GM18951 (cell line): Measurements from ENCODE around the gene MAML2.

Source experiments
- POLR2A ChIP-seq: IDR thresholded peaks from 4 replicates; pipeline ENCODE4 v1.6.1; 2011; ENCODE audit warnings: mild to moderate bottlenecking; ENCODE audit not compliant: insufficient read length, insufficient read depth; ENCODE audit errors: extremely low read depth
- in situ Hi-C: fragments of 300-500 bp; cut with MboI; formaldehyde crosslinking; loops from one replicate; pipeline ENCODE4 v1.12.0; 2022; ENCODE audit warnings: low sequenced_read_pairs, mixed read lengths, inconsistent platforms; ENCODE audit not compliant: unreplicated experiment

MAML2 gene

DNA sequence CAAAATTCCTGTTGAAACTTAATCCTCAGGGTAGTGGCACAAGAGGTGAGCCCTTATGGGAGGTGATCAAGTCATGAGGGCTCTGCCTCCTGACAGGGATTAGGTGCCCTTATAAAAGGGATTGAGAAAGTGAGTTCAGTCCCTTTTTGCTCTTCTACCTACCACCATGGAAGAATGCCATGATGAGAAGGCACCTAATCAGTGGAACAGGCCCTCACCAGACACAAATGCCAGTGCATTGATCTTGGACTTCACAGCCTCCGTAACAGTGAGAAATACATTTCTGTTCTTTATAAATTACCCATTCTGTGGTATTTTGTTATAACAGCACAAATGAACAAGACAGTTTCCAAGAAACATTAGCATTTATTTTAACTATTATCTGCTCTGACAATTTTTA, 338.1 kb downstream of the MAML2 start:
- no peak for TF ChIP-seq POLR2A
- in situ Hi-C loops: loop anchor here (25.0 kb wide), 1 partner anchor 382 kb away; the partner anchor contains the start of genes CCDC82 and JRKL

DNA sequence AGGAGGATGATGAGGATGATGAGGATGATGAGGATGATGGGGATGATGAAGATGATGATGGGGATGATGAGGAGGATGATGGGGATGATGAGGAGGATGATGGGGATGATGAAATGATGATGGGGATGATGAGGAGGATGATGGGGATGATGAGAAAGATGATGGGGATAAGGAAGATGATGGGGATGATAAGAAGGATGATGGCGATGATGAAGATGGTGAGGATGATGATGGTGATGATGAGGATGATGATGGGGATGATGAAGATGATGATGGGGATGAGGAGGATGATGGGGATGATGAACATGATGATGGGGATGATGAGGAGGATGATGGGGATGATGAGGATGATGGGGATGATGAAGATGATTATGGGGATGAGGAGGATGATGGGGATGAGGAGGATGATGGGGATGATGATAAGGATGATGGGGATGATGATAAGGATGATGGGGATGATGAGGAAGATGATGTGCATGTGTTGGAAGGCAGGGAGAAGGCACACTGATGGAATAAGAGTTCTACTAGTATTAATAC, 340.2 kb downstream of the MAML2 start:
- no peak for TF ChIP-seq POLR2A
- in situ Hi-C loops: loop anchor here (25.0 kb wide), 1 partner anchor 384 kb away; the partner anchor contains the start of genes CCDC82 and JRKL

DNA sequence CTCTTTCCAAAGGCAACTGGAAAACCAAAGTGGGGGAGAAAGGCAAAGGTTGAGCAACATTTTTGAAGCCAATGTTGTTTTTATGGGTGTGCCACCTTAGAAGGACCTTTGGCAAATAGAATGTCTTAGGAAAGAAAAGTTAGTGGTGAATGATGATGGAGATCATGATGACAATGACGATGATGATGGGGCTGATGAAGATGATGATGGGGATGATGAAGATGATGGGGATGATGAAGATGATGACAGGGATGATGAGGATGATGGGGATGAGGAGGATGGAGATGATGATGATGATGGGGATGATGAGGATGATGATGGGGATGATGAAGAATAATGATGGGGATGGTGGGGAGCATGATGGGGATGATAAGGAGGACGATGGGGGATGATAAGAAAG, 340.7 kb downstream of the MAML2 start:
- no peak for TF ChIP-seq POLR2A
- in situ Hi-C loops: loop anchor here (25.0 kb wide), 1 partner anchor 385 kb away; the partner anchor contains the start of genes CCDC82 and JRKL

DNA sequence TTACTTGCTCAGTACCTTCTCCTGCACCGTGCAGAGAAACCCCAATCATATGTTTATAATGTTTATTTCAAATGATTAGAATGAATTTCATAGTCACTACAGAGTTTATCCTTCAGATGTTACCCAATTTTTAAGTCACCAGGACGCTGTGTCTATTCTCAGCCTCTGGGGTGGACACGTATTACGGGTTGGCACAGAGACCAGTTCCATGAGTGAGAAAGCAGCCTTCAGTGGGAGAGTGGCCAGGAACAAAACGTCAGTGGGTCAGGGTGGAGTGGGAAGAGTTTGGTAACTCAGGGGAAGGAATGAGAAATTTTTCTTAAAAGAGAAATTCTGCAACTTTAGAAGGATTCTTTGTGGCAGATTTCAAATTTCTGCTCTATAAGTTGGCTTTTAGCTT, 342.0 kb downstream of the MAML2 start:
- TF ChIP-seq POLR2A: no peak
- in situ Hi-C loops: loop anchor here (25.0 kb wide), 1 partner anchor 386 kb away; the partner anchor contains the start of genes CCDC82 and JRKL

DNA sequence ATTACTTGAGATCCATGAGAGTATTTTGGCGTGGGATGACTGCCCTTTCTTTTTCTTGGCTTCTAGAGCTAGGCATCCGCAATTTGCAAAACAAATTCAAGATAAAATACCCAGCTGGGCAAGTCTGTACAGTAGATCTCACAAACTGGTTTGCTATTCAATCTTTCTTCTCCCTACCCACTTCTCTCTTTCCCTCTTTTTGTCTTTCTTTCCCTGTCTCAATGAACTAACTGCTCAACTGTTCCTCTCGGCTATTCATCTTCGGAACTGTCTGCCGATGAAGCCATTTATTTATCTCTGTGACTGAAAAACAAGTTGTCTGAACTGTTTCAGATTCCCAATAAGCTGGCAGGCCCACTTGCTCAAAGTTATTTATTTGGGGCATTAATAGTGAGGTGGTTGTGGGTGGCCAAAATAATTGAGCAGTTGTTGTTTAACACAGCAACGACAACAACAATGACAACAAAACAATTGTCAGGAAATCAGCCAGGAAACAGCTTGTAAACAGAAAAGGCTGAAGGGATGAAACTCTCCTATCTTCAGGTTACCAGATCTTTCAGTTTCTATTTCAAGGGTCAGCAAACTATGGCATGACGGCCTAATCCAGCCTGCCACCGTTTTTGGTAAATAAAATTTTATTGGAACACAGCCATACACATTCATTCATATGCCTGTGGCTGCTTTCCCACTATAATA, 343.1 kb downstream of the MAML2 start:
- TF ChIP-seq POLR2A: no peak
- in situ Hi-C loops: loop anchor here (25.0 kb wide), 1 partner anchor 387 kb away; the partner anchor contains the start of genes CCDC82 and JRKL

DNA sequence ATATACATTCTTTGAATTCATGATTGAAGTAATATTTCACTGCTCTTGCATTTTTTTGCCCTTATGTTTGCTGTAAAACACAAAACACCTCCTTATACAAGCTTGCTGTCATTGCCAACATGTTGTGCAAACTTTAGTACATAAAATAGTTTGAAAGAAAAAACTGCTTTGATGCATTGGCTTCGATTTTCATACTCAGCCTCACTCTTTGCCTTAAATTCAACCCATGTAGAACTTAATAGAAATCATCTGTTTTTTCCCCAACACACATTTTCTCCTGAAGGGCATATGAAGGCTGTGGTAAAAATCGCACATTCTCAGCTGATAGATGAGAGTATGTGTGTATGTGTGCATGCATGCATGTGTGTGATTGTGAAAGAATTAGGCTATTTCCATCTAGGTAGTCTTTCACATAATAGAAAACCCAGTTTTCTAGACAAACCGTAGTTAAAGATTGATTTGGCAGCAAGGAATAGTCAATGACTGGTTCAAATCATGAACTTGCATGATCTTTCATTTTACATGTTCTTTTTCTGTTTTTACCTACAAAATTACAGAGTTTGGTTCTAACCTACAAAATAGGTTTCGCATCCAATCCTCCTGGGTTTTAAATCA, 346.3 kb downstream of the MAML2 start:
- in situ Hi-C loops: no loop called here
- TF ChIP-seq POLR2A: no peak

DNA sequence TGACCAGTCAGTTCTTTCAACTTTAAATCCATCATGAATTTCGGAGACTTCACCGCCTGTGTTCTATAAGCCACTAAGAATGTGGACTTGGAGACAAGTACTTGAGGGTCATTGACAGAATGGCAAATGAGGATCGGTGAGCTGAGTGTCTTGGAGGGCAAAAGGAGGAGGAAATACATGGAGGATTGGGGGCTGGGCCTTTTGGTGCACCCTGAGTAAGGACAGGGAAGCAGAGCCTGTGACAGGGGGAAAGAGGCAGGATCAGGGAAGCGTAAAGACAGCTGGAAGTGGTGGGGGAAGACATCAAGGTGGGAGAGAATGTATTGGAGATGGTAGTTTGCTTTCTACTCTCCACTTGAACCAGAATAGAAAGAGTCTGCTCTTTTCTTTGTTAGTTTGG, 348.7 kb downstream of the MAML2 start:
- in situ Hi-C loops: no loop called here
- TF ChIP-seq POLR2A: no peak

DNA sequence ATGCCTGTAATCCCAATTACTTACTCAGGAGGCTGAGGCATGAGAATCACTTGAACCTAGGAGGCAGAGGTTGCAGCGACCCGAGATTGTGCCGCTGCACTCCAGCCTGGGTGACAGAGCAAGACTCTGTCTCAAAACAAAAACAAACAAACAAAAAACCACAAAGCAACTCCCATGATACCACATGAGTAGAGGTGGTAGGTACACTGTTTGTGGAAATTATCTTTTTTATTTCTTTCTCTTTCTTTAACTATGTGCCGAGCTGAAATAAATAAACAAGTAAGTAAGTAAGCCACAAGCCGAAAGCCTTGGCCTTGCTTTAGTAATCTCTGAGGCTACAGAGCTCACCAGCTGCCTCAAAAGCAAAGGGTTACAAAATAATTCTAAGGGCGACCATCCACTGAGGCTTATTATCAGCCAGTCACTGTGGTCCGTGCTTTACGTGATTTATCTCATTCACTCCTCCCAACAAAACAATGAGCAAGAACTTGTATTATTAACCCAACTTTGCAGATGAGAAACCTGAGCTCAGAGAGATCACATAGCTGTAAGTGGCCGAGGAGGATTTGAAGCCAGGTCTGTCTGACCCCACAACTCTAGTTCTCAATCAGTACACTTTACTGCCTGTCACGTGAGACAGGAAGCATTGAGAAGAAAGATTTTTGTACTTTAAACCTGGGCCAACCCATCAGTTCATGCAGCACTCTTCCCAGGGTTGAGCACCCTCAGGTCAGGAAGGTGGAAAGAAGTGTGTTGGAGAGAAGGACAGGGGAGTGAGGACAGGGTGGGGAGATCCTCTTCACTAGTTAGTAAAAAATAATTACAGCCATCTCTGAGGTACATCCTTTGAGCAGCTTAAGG, 349.3 kb downstream of the MAML2 start:
- no peak for TF ChIP-seq POLR2A

DNA sequence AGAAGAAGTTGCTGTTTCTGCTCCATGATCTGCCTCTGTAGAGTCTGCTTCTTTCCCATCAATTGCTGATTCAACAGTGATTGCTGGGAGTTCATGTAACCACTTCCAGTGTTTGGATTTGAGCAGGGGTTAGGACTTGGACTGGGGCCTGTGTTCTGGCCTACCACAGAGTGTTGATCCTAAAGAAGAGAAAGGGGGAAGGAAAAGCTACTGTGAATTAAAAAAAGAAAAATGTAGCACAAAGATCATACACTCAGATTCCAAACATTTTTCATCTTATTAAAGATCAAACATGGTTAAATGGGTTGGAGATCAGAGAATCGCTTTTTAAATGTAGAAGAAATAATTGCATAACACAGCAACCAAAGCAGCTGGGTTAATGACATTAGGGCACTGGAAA, 351.4 kb downstream of the MAML2 start:
- TF ChIP-seq POLR2A: no peak
- in situ Hi-C loops: no loop called here

More for the DNA sequence above, 349.3 kb downstream of the MAML2 start:
- in situ Hi-C loops: no loop called here

DNA sequence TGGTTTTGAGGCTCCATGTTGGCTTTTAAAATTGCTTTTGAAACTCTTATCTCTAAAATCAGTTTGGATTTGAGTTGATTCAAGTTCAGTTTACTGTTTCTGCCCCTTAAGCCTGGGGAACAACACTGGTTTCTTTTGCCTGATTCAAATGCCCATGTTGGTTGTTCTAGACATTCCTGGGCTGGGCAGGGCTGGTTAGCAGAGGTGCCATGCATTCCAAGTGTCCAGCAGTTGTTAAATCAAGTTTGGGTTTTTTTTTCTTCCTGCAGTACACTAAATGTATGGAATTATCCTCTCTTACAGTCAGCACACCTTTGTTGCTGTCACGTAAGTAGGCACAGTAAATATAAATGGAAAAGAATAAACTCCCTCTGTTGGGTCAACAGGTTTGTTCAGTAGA, 351.9 kb downstream of the MAML2 start:
- in situ Hi-C loops: no loop called here
- TF ChIP-seq POLR2A: no peak

DNA sequence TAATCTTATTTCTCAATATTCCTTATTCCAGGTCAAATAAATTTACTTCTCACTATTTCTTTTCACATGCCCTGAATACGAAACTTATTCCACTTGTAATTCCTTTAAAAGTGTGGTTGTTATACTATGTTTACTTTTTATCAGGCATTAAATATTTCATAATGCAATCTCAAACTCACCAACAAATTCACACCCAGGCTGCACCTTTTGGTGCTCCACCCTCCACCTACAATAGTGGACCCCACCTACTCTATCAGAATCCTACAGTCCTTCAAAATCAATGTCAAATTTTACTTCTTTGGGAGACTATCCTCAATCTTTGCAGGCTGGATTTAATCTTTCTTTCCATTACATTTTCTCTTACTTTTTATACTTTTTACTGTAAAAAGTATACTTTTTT, 353.2 kb downstream of the MAML2 start:
- in situ Hi-C loops: no loop called here
- TF ChIP-seq POLR2A: no peak

DNA sequence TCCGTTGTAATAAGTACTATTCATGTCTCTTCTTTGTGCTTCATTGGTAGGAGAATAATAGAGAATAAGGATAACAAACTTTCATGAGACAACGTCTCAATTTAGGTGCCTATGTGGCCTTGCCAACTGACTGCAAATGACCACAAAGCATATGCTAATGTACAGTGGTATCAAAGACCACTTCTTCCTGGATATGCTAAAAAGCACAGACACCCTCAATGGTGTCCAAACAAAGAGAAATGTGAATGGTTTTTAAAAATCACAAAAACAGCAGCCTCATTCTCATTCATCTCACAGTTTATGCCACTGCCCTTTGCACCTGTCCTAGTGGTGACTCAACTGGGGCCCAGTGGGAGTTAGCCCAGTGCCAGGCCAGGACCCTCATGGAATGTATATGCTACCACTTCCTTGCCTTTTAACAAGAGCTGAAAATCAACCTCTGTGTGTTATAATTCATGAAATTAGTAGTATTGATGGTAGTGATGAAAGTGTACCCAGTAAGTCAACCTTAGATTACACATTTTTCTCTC, 353.9 kb downstream of the MAML2 start:
- in situ Hi-C loops: no loop called here
- no peak for TF ChIP-seq POLR2A

DNA sequence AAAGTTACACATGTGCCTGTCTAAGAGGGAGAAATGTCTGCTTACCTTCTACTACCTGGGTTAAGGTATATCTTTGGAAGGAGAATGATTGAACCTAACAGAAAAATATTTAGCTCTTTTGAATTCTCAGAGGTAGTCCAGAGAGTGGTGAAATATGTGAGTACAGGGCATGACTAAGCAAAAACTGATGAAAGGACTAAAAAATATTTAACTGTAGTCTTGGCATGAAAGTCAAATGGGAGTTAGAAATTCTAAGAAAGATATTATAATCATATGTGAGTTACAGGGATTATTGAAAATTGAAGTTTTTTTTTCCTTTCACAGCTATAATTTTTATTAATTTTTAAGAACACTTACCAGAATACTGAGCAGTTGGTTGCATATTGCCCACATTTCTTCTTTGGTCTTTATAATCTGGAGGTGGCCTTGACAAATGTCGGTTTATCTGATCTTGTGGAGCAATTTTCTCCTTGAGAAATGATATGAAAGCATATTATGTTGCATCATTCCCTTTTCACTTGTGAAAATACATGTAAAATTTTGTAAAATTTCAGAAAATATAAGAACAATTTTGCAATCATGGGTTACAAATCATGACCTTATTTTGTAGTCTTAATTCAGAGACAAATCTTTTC, 357.7 kb downstream of the MAML2 start:
- TF ChIP-seq POLR2A: no peak
- in situ Hi-C loops: no loop called here

DNA sequence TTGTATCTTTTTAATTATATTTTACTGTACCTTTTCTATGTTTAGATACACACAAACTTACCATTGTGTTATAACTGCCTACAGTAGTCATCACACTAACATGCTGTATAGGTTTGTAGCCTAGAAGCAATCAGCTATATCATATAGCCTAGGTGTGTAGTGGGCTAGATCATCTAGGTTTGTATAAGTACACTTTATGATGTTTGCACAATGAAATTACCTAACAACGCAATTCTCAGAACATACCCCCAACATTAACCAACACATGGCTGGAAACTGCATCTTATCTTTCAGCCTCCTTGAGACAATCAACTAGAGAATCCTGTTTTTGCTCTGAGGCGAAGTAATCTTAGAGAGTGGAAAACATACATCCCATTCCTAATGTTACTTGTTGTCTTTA, 358.9 kb downstream of the MAML2 start:
- TF ChIP-seq POLR2A: no peak
- in situ Hi-C loops: no loop called here
